ENCODE measurements around the gene CAMTA1.

The CAMTA1 gene

DNA sequence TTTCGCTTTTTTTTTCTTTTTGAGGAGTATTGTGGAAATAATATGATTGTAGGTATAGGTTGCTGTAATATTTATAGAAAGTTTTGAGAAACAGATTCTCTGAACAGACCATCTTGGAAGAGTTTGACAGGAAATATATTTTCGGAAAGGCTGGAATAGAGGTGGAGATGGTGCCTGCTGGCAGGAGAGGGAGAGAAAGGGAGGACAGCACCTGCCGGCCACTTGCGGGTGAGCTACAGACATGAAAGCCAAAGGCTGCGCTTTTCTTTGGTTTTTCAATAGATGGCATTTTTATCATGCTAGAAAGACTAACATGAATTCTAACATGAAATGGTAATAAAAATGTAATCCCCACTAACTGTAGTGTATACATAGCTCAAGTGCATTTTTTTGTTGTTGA is 82.1 kb downstream of the CAMTA1 start:
- Histone ChIP-seq H2AFZ (ENCODE audit: low read length) (no peak overlapping the region), H3K9ac (ENCODE audit: low read length) (no peak overlapping the region), H3K4me3 (ENCODE audit: low read length) (no peak overlapping the region), H4K20me1 (ENCODE audit: insufficient read depth, low read length) (no peaks in the 10 kb centered on the region), H3K9me2 (replicated peaks; ENCODE audit: insufficient read depth, low read length) (no peaks in the 10 kb centered on the region), H3K27ac (ENCODE audit: low read length) (no peak overlapping the region), H3K79me2 (ENCODE audit: low read length) (peaks cover 39% of the 10 kb centered on the region), H3K36me3 (replicated peaks; ENCODE audit: insufficient read depth, low read length) (no peaks in the 10 kb centered on the region), H3K27me3 (replicated peaks; ENCODE audit: insufficient read depth, low read length) (no peaks in the 10 kb centered on the region), H3K9me3 (replicated peaks; ENCODE audit: insufficient read depth, low read length) (no peaks in the 10 kb centered on the region), H3F3A (ENCODE audit: insufficient read depth, low read length) (no peaks in the 10 kb centered on the region), H3K4me1 (ENCODE audit: low read length) (peaks cover 26% of the 10 kb centered on the region), H3K4me2 (ENCODE audit: low read depth, low read length) (no peak overlapping the region)
- TF ChIP-seq, protein P1, sequence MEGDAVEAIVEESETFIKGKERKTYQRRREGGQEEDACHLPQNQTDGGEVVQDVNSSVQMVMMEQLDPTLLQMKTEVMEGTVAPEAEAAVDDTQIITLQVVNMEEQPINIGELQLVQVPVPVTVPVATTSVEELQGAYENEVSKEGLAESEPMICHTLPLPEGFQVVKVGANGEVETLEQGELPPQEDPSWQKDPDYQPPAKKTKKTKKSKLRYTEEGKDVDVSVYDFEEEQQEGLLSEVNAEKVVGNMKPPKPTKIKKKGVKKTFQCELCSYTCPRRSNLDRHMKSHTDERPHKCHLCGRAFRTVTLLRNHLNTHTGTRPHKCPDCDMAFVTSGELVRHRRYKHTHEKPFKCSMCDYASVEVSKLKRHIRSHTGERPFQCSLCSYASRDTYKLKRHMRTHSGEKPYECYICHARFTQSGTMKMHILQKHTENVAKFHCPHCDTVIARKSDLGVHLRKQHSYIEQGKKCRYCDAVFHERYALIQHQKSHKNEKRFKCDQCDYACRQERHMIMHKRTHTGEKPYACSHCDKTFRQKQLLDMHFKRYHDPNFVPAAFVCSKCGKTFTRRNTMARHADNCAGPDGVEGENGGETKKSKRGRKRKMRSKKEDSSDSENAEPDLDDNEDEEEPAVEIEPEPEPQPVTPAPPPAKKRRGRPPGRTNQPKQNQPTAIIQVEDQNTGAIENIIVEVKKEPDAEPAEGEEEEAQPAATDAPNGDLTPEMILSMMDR (IDR thresholded peaks at IDR 0.05; ENCODE audit: low read length) = no peak
- no peak for TF ChIP-seq EZH2 (optimal IDR thresholded peaks at IDR 0.05; ENCODE audit: low read depth, low read length)
- no peak for TF ChIP-seq EZH2phosphoT487 (IDR thresholded peaks at IDR 0.05; ENCODE audit: low read length)
- DNase-seq = no peak

DNA sequence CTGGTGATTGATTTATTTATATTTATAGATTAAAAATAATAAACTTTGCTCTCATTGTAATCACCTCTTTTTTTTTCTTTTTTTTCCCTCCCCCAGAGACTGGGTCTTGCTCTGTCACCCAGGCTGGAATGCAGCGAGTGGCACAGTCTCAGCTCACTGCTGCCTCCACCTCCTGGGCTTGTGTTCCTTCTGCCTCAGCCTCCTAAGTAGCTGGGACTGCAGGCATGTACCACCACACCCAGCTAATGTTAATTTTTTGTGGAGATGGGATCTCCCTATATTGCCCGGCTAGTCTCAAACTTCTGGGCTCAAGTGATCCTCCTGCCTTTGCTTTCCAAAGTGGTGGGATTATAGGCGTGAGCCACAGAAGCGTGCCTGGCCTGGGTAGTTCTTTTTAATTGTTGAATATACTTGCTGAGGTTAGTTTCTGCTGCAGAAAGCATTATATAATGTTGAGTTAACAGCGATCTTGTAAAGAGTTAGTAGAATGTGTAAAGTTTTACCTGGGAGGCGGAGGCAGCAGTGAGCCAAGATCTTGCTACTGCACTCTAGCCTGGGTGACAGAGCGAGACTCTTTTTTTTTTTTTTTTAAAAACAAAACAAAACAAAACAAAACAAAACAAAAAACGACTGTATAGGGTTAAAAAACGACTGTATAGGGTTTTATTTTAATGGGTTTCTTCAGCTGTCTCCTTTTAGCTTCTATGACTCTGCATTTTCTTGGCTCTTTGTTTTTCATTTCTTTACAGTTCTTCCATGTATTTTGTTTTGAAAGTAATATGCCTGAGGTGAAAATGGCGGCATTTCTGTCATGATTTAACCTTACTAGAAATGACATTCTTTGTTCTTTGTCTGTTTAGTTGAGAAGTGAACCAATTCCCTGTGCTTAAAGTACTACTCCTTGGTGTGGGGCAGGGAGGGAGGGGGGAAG is 82.7 kb downstream of the CAMTA1 start:
- H4K20me1 ChIP-seq (ENCODE audit: insufficient read depth, low read length) = no peaks in the 10 kb centered on the region
- peak overlapping the region; percentile 8; the same call in 1 of the 2 replicates for H3K27ac ChIP-seq (ENCODE audit: low read length)
- peaks cover 39% of the 10 kb centered on the region for H3K79me2 ChIP-seq (ENCODE audit: low read length)
- TF ChIP-seq, protein P1 (IDR thresholded peaks at IDR 0.05; ENCODE audit: low read length) = no peak
- TF ChIP-seq EZH2 (optimal IDR thresholded peaks at IDR 0.05; ENCODE audit: low read depth, low read length) (no peak), EZH2phosphoT487 (IDR thresholded peaks at IDR 0.05; ENCODE audit: low read length) (no peak)
- H3F3A ChIP-seq (ENCODE audit: insufficient read depth, low read length) = no peaks in the 10 kb centered on the region
- H3K27me3 ChIP-seq (replicated peaks; ENCODE audit: insufficient read depth, low read length) = no peaks in the 10 kb centered on the region
- H3K4me2 ChIP-seq (ENCODE audit: low read depth, low read length) = peak overlapping the region; percentile 43
- no peaks in the 10 kb centered on the region for H3K9me2 ChIP-seq (replicated peaks; ENCODE audit: insufficient read depth, low read length)
- peaks cover 33% of the 10 kb centered on the region for H3K4me1 ChIP-seq (ENCODE audit: low read length)
- no peak overlapping the region for H3K9ac ChIP-seq (ENCODE audit: low read length)
- no peak for DNase-seq
- no peaks in the 10 kb centered on the region for H3K9me3 ChIP-seq (replicated peaks; ENCODE audit: insufficient read depth, low read length)
- no peak overlapping the region for H2AFZ ChIP-seq (ENCODE audit: low read length)
- H3K36me3 ChIP-seq (replicated peaks; ENCODE audit: insufficient read depth, low read length) = no peaks in the 10 kb centered on the region
- no peak overlapping the region for H3K4me3 ChIP-seq (ENCODE audit: low read length)

GRCh38 chr1:6868660-6869380 is 83.6 kb downstream of the CAMTA1 start:
- Histone ChIP-seq H3K9me2 (replicated peaks; ENCODE audit: insufficient read depth, low read length) (no peaks in the 10 kb centered on the region), H3K27ac (ENCODE audit: low read length) (peak overlapping the region; percentile 8; the same call in 1 of the 2 replicates), H4K20me1 (ENCODE audit: insufficient read depth, low read length) (no peaks in the 10 kb centered on the region), H3K9ac (ENCODE audit: low read length) (no peak overlapping the region), H3K4me1 (ENCODE audit: low read length) (peaks cover 34% of the 10 kb centered on the region), H2AFZ (ENCODE audit: low read length) (no peak overlapping the region), H3K4me2 (ENCODE audit: low read depth, low read length) (peak overlapping the region; percentile 43), H3K27me3 (replicated peaks; ENCODE audit: insufficient read depth, low read length) (no peaks in the 10 kb centered on the region), H3F3A (ENCODE audit: insufficient read depth, low read length) (no peaks in the 10 kb centered on the region), H3K36me3 (replicated peaks; ENCODE audit: insufficient read depth, low read length) (no peaks in the 10 kb centered on the region), H3K4me3 (ENCODE audit: low read length) (no peak overlapping the region), H3K9me3 (replicated peaks; ENCODE audit: insufficient read depth, low read length) (no peaks in the 10 kb centered on the region), H3K79me2 (ENCODE audit: low read length) (peaks cover 39% of the 10 kb centered on the region)
- no peak for TF ChIP-seq EZH2phosphoT487 (IDR thresholded peaks at IDR 0.05; ENCODE audit: low read length)
- TF ChIP-seq, protein P1 (IDR thresholded peaks at IDR 0.05; ENCODE audit: low read length) = no peak
- TF ChIP-seq EZH2 (optimal IDR thresholded peaks at IDR 0.05; ENCODE audit: low read depth, low read length) = no peak
- peak; percentile 60 for DNase-seq
